ENCODE data around the gene ZNF830. TPM values are rescaled to one million over a fixed set of nuclear protein-coding genes. Genes with fewer than 3 reads are reported as not detected.
"Not testable (repeated sequence)": the region's sequence is repeated elsewhere in the genome, so short reads cannot be mapped to it uniquely, and the experiment has no call there.

The ZNF830 gene
- 1 to 10 TPM; 6.5 to 7.9 TPM for polyA plus RNA-seq

DNA sequence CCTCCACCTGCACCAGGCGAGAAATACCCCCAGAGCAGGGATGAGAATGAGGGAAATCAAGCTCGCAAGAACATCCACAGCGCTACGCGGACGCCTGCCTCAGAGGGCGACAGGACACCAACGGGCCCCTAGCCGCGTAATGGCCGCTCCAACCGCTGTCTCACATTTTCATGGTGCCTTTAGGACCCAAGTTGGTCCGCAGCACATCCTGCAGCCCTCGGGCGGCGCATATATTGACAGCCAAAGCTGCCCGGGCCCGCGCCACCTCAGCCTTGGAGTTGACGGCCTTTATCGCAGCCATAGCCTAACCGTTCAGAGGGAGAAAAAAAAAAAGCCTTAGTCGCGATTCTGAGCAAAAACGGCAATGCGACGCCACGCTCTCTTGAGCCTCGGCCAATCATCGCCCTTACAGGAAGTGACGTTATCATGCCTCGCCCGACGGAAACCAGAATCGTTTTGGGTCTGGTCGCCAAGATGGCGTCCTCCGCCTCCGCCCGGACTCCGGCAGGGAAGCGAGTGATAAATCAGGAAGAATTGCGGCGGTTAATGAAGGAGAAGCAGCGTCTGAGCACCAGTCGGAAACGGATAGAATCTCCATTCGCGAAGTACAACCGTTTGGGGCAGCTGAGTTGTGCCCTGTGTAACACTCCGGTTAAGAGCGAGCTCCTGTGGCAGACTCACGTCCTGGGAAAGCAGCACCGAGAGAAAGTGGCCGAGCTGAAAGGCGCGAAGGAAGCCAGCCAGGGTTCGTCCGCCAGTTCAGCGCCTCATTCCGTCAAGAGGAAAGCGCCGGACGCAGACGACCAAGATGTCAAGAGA lies at the start of gene ZNF830, which contains the start of gene CCT6B:
Gene ZNF830 (plus strand): TSS at position 448 of the 819 bp plus-strand sequence. CDS start 27 bp downstream, at position 475.
Gene CCT6B (minus strand): TSS at position 368 of the 819 bp plus-strand sequence. CDS start 67 bp downstream, at position 301.
- peak within 1 kb of the TSS; percentile 84 to 98 for H3K27ac ChIP-seq (ENCODE audit: low read depth in 2 of 2, low read length in 1 of 2)
- no peaks in the 10 kb centered on the region for H3K9me3 ChIP-seq (ENCODE audit: control insufficient read depth in 2 of 2, insufficient read depth in 1 of 2, low read depth in 1 of 2, low read length in 1 of 2)
- H3K27me3 ChIP-seq (ENCODE audit: control insufficient read depth in 1 of 2, insufficient read depth in 2 of 2, low read length in 2 of 2) = no peaks in the 10 kb centered on the region
- H3K4me1 ChIP-seq (ENCODE audit: control insufficient read depth in 2 of 2, insufficient read depth in 2 of 2, low read length in 1 of 2) = no peaks in the 10 kb centered on the region
- H3K36me3 ChIP-seq (ENCODE audit: control insufficient read depth in 2 of 2, insufficient read depth in 2 of 2, low read length in 1 of 2) = no peaks in the 10 kb centered on the region
- WGBS, 2 donors = 0 to 1% methylated on average over 65 of the region's 65 CpGs
- peak within 1 kb of the TSS; percentile 88 to 99 for H3K4me3 ChIP-seq (ENCODE audit: low read depth in 1 of 2, low read length in 2 of 2)

- H3K27me3 ChIP-seq (ENCODE audit: control insufficient read depth in 1 of 2, insufficient read depth in 2 of 2, low read length in 2 of 2) = no peaks in the 10 kb centered on the region
- no peak overlapping the region for H3K4me3 ChIP-seq (ENCODE audit: low read depth in 1 of 2, low read length in 2 of 2)
- WGBS, 2 donors = 67 to 73% methylated on average over 1 of the region's 1 CpG
- H3K27ac ChIP-seq (ENCODE audit: low read depth in 2 of 2, low read length in 1 of 2) = no peak overlapping the region
- H3K9me3 ChIP-seq (ENCODE audit: control insufficient read depth in 2 of 2, insufficient read depth in 1 of 2, low read depth in 1 of 2, low read length in 1 of 2) = no peaks in the 10 kb centered on the region
- H3K36me3 ChIP-seq (ENCODE audit: control insufficient read depth in 2 of 2, insufficient read depth in 2 of 2, low read length in 1 of 2) = no peaks in the 10 kb centered on the region
- no peaks in the 10 kb centered on the region for H3K4me1 ChIP-seq (ENCODE audit: control insufficient read depth in 2 of 2, insufficient read depth in 2 of 2, low read length in 1 of 2)
Measured at GRCh38 chr17:34913001-34913400, 48.3 kb upstream of the ZNF830 start.

- H3K4me3 ChIP-seq (ENCODE audit: low read depth in 1 of 2, low read length in 2 of 2) = no peak overlapping the region
Measured at GRCh38 chr17:34916120-34916519, 45.2 kb upstream of the ZNF830 start.

DNA sequence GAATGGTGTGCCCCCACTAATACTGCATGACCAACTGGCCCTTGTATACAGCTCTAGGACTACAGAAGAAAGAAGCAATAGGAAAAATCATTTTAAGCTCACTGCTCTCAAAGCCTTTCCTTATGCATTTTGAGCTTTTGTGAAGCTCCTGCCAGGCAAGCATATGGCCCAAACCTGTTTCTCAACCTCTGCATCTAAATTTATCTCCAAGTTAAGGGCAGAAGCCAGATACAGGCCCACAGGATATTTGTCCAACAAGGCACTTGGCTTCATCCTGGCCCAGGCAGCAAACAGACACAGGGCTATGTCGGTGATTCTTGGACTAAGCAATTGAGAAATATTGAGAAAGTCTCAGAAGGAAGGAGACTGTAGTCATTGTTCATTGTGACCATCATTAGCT lies 44.0 kb upstream of the ZNF830 start:
- Histone ChIP-seq H3K36me3 (ENCODE audit: control insufficient read depth in 2 of 2, insufficient read depth in 2 of 2, low read length in 1 of 2) (no peaks in the 10 kb centered on the region), H3K4me1 (ENCODE audit: control insufficient read depth in 2 of 2, insufficient read depth in 2 of 2, low read length in 1 of 2) (no peaks in the 10 kb centered on the region)
- WGBS, 2 donors = 58 to 70% methylated on average over 1 of the region's 1 CpG

More at GRCh38 chr17:34916120-34916519, 45.2 kb upstream of the ZNF830 start:
- Histone ChIP-seq H3K27me3 (ENCODE audit: control insufficient read depth in 1 of 2, insufficient read depth in 2 of 2, low read length in 2 of 2) (no peaks in the 10 kb centered on the region), H3K9me3 (ENCODE audit: control insufficient read depth in 2 of 2, insufficient read depth in 1 of 2, low read depth in 1 of 2, low read length in 1 of 2) (no peaks in the 10 kb centered on the region), H3K36me3 (ENCODE audit: control insufficient read depth in 2 of 2, insufficient read depth in 2 of 2, low read length in 1 of 2) (no peaks in the 10 kb centered on the region), H3K27ac (ENCODE audit: low read depth in 2 of 2, low read length in 1 of 2) (no peak overlapping the region), H3K4me1 (ENCODE audit: control insufficient read depth in 2 of 2, insufficient read depth in 2 of 2, low read length in 1 of 2) (no peaks in the 10 kb centered on the region)
- 45 to 60% methylated on average over 2 of the region's 2 CpGs for WGBS, 2 donors

GRCh38 chr17:34920676-34921075 lies 40.7 kb upstream of the ZNF830 start:
- Histone ChIP-seq H3K9me3 (ENCODE audit: control insufficient read depth in 2 of 2, insufficient read depth in 1 of 2, low read depth in 1 of 2, low read length in 1 of 2) (no peaks in the 10 kb centered on the region), H3K4me3 (ENCODE audit: low read depth in 1 of 2, low read length in 2 of 2) (no peak overlapping the region), H3K36me3 (ENCODE audit: control insufficient read depth in 2 of 2, insufficient read depth in 2 of 2, low read length in 1 of 2) (no peaks in the 10 kb centered on the region), H3K27me3 (ENCODE audit: control insufficient read depth in 1 of 2, insufficient read depth in 2 of 2, low read length in 2 of 2) (no peaks in the 10 kb centered on the region), H3K27ac (ENCODE audit: low read depth in 2 of 2, low read length in 1 of 2) (no peak overlapping the region), H3K4me1 (ENCODE audit: control insufficient read depth in 2 of 2, insufficient read depth in 2 of 2, low read length in 1 of 2) (no peaks in the 10 kb centered on the region)
- 83 to 84% methylated on average over 4 of the region's 4 CpGs for WGBS, 2 donors

More for the DNA sequence above, 44.0 kb upstream of the ZNF830 start:
- no peaks in the 10 kb centered on the region for H3K27me3 ChIP-seq (ENCODE audit: control insufficient read depth in 1 of 2, insufficient read depth in 2 of 2, low read length in 2 of 2)
- no peak overlapping the region for H3K27ac ChIP-seq (ENCODE audit: low read depth in 2 of 2, low read length in 1 of 2)
- no peaks in the 10 kb centered on the region for H3K9me3 ChIP-seq (ENCODE audit: control insufficient read depth in 2 of 2, insufficient read depth in 1 of 2, low read depth in 1 of 2, low read length in 1 of 2)
- no peak overlapping the region for H3K4me3 ChIP-seq (ENCODE audit: low read depth in 1 of 2, low read length in 2 of 2)

DNA sequence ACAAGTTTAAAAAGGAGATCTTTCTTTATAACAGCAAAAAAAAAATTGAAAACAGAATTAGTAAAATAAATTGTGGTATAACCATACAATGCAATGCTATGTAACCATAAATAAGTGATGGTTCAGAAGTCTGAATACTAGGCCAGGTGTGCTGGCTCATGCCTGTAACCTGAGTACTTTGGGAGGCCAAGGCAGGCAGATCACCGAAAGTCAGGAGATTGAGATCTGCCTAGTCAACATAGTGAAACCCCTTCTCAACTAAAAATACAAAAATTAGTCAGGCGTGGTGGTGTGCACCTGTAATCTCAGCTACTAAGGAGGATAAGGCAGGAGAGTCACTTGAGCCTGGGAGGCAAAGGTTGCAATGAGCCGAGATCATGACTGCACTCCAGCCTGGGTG lies 34.7 kb upstream of the ZNF830 start:
- no peaks in the 10 kb centered on the region for H3K27me3 ChIP-seq (ENCODE audit: control insufficient read depth in 1 of 2, insufficient read depth in 2 of 2, low read length in 2 of 2)
- 83 to 94% methylated on average over 3 of the region's 3 CpGs for WGBS, 2 donors
- H3K36me3 ChIP-seq (ENCODE audit: control insufficient read depth in 2 of 2, insufficient read depth in 2 of 2, low read length in 1 of 2) = no peaks in the 10 kb centered on the region
- no peak overlapping the region for H3K27ac ChIP-seq (ENCODE audit: low read depth in 2 of 2, low read length in 1 of 2)
- H3K4me3 ChIP-seq (ENCODE audit: low read depth in 1 of 2, low read length in 2 of 2) = no peak overlapping the region
- H3K4me1 ChIP-seq (ENCODE audit: control insufficient read depth in 2 of 2, insufficient read depth in 2 of 2, low read length in 1 of 2) = no peaks in the 10 kb centered on the region
- no peaks in the 10 kb centered on the region for H3K9me3 ChIP-seq (ENCODE audit: control insufficient read depth in 2 of 2, insufficient read depth in 1 of 2, low read depth in 1 of 2, low read length in 1 of 2)

DNA sequence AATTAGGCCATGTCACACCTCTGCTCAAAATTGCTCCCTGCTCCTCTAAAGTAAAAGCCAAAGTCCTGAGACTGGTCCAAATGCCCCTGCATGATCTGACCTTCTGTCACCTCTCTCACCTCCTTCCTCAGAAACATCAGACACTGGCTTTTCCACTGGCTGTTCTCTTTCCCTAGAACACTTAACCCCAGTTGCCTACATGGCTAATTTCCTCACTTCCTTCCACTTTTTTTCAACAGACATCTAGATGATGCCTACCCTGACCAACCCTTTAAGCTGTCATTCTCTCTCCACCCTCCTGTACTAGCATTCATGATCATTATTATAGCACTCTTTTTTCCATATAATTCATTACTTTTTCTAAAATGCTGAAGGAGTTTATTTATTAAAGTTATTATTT lies 31.1 kb upstream of the ZNF830 start:
- Histone ChIP-seq H3K4me3 (ENCODE audit: low read depth in 1 of 2, low read length in 2 of 2) (no peak overlapping the region), H3K27ac (ENCODE audit: low read depth in 2 of 2, low read length in 1 of 2) (no peak overlapping the region), H3K27me3 (ENCODE audit: control insufficient read depth in 1 of 2, insufficient read depth in 2 of 2, low read length in 2 of 2) (no peaks in the 10 kb centered on the region), H3K4me1 (ENCODE audit: control insufficient read depth in 2 of 2, insufficient read depth in 2 of 2, low read length in 1 of 2) (no peaks in the 10 kb centered on the region), H3K36me3 (ENCODE audit: control insufficient read depth in 2 of 2, insufficient read depth in 2 of 2, low read length in 1 of 2) (no peaks in the 10 kb centered on the region), H3K9me3 (ENCODE audit: control insufficient read depth in 2 of 2, insufficient read depth in 1 of 2, low read depth in 1 of 2, low read length in 1 of 2) (no peaks in the 10 kb centered on the region)

- H3K27me3 ChIP-seq (ENCODE audit: control insufficient read depth in 1 of 2, insufficient read depth in 2 of 2, low read length in 2 of 2); H3K4me3 ChIP-seq (ENCODE audit: low read depth in 1 of 2, low read length in 2 of 2); H3K9me3 ChIP-seq (ENCODE audit: control insufficient read depth in 2 of 2, insufficient read depth in 1 of 2, low read depth in 1 of 2, low read length in 1 of 2); H3K36me3 ChIP-seq (ENCODE audit: control insufficient read depth in 2 of 2, insufficient read depth in 2 of 2, low read length in 1 of 2); H3K4me1 ChIP-seq (ENCODE audit: control insufficient read depth in 2 of 2, insufficient read depth in 2 of 2, low read length in 1 of 2); H3K27ac ChIP-seq (ENCODE audit: low read depth in 2 of 2, low read length in 1 of 2): not testable (repeated sequence)
- WGBS, 2 donors = 96% methylated on average over 4 of the region's 4 CpGs
Measured at GRCh38 chr17:34950780-34951179, 10.6 kb upstream of the ZNF830 start.

GRCh38 chr17:34958438-34958837 lies 2.9 kb upstream of the ZNF830 start:
- Histone ChIP-seq H3K4me3 (ENCODE audit: low read depth in 1 of 2, low read length in 2 of 2) (no peak overlapping the region), H3K27ac (ENCODE audit: low read depth in 2 of 2, low read length in 1 of 2) (no peak overlapping the region), H3K4me1 (ENCODE audit: control insufficient read depth in 2 of 2, insufficient read depth in 2 of 2, low read length in 1 of 2) (no peaks in the 10 kb centered on the region), H3K9me3 (ENCODE audit: control insufficient read depth in 2 of 2, insufficient read depth in 1 of 2, low read depth in 1 of 2, low read length in 1 of 2) (no peaks in the 10 kb centered on the region), H3K27me3 (ENCODE audit: control insufficient read depth in 1 of 2, insufficient read depth in 2 of 2, low read length in 2 of 2) (no peaks in the 10 kb centered on the region), H3K36me3 (ENCODE audit: control insufficient read depth in 2 of 2, insufficient read depth in 2 of 2, low read length in 1 of 2) (no peaks in the 10 kb centered on the region)
- WGBS, 2 donors = 74 to 77% methylated on average over 1 of the region's 1 CpG

- Histone ChIP-seq H3K4me3 (ENCODE audit: low read depth in 1 of 2, low read length in 2 of 2) (no peak overlapping the region), H3K36me3 (ENCODE audit: control insufficient read depth in 2 of 2, insufficient read depth in 2 of 2, low read length in 1 of 2) (no peaks in the 10 kb centered on the region), H3K9me3 (ENCODE audit: control insufficient read depth in 2 of 2, insufficient read depth in 1 of 2, low read depth in 1 of 2, low read length in 1 of 2) (no peaks in the 10 kb centered on the region), H3K27ac (ENCODE audit: low read depth in 2 of 2, low read length in 1 of 2) (no peak overlapping the region), H3K4me1 (ENCODE audit: control insufficient read depth in 2 of 2, insufficient read depth in 2 of 2, low read length in 1 of 2) (no peaks in the 10 kb centered on the region), H3K27me3 (ENCODE audit: control insufficient read depth in 1 of 2, insufficient read depth in 2 of 2, low read length in 2 of 2) (no peaks in the 10 kb centered on the region)
- WGBS, 2 donors = 37 to 46% methylated on average over 2 of the region's 2 CpGs
Measured at GRCh38 chr17:34974179-34974578, 12.8 kb downstream of the ZNF830 start.
